Measurements from ENCODE around the gene DCDC2B.

Gene DCDC2B

DNA sequence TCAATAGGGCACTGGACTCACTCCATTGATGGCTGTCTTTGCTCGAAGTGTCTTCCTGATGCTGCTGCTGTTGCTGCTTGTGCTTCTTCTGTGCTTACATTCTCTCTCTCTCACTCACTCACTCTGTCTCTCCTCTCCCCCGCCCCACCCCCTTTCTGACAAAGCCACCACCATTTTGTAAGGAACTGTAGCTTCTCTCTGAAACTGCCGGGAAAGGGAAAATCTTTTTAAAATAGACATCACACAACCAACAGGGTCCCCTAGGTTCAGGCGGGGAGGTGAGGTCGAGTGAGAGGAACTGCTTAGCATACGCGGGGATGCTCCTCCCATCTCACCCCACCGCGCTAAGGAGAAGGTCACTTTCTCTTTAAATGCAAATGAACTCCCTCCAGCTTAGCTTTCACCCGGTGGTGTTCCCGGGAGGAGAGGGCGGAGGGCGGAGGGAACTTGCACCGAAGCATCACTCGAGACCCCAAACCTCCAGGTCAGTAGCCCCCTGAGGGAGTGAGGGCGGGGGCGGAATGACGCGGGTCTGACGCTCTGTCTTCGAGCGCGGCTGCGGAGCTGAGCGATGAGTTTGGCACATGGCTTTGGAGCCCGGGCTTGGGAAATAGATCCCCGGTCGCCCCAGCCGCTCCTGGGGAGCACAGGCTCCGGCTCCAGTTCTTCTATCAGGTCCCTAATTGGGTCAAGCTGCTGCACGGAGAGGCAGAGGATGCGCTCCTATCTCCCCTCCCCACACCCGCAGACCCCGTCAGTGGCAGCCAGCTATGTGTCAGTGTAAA is 8.5 kb upstream of the DCDC2B start, which contains the start of gene CCDC28B:
Gene CCDC28B, plus strand, starts transcription at position 370 of the 785 bp plus-strand sequence. CDS start 1,341 bp downstream, outside the sequence.
- H3K4me3 ChIP-seq (ENCODE audit: low read length): peak within 1 kb of the TSS; percentile 74
- TF ChIP-seq, protein P1, sequence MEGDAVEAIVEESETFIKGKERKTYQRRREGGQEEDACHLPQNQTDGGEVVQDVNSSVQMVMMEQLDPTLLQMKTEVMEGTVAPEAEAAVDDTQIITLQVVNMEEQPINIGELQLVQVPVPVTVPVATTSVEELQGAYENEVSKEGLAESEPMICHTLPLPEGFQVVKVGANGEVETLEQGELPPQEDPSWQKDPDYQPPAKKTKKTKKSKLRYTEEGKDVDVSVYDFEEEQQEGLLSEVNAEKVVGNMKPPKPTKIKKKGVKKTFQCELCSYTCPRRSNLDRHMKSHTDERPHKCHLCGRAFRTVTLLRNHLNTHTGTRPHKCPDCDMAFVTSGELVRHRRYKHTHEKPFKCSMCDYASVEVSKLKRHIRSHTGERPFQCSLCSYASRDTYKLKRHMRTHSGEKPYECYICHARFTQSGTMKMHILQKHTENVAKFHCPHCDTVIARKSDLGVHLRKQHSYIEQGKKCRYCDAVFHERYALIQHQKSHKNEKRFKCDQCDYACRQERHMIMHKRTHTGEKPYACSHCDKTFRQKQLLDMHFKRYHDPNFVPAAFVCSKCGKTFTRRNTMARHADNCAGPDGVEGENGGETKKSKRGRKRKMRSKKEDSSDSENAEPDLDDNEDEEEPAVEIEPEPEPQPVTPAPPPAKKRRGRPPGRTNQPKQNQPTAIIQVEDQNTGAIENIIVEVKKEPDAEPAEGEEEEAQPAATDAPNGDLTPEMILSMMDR (IDR thresholded peaks at IDR 0.05; ENCODE audit: insufficient read depth, low read depth, low read length, missing control alignments): no peak
- DNase-seq (ENCODE audit: low read depth): peak; percentile 58

DNA sequence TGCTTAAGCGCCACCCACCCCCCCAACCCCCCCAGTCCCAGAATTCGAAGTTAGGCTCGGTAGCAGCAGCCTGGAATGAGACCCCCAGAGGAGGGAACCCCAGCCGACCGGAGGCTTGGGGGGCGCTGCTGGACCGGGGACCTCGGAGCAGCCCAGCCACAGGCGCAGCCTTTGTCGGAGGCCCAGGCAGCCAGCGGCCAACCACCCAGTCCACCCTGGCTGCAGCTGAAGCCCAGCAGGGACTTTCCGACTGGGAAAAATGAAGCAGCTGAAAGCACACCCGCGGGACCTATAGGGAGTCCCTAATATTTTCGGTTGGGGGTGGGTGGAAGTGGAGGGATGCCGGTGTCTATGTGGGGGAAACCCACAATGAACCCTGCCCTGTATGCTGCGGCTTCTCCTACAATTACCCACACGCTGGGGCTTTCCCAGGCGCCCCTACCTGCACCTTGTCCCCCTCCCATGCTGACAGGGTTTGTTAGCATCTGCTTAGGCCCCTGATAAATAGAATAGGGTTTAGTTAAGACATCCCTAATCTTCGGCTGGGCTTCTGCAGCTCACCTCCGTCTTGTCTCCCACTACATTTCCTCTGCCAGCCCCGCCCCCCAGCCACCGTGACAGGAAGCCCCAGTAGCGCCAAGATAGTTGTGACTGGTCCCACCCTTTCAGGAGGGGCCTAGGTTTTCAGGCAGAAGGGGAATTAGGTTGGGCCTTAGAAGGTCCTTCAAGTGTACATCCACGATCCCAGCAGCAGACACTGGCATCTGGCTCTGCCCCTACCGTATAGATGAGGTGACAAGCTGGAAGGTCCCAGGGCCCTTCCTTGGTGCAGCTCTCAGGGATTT is 7.7 kb upstream of the DCDC2B start:
- peak overlapping the region; percentile 74 for H3K4me3 ChIP-seq (ENCODE audit: low read length)
- DNase-seq (ENCODE audit: low read depth): peak; percentile 38
- TF ChIP-seq, protein P1 (IDR thresholded peaks at IDR 0.05; ENCODE audit: insufficient read depth, low read depth, low read length, missing control alignments): no peak

DNA sequence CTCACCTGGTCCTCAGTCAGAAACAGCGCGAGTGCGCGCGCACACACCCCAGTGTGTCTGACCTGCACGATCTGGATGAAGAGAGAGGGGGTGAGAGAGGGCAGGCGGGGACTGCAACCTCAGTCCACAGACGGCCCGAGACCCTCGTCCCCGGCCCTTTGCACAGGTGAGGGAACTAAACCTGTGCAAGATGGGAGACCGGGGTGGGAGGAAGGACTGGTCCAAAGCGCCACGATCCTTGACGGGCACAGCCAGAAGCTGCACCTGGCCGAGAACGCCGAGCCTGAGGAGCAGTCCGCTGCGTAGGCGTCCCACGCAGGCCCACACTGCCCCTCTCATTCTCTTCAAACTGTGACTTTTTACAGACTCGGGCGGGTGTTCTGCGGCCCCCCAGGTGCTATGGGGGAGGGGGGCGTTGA is 3.9 kb upstream of the DCDC2B start:
- DNase-seq (ENCODE audit: low read depth): no peak
- TF ChIP-seq, protein P1 (IDR thresholded peaks at IDR 0.05; ENCODE audit: insufficient read depth, low read depth, low read length, missing control alignments): no peak
- peak overlapping the region; percentile 88 for H3K4me3 ChIP-seq (ENCODE audit: low read length)

- peak; percentile 89 for DNase-seq (ENCODE audit: low read depth)
- H3K4me3 ChIP-seq (ENCODE audit: low read length): peak within 1 kb of the TSS; percentile 88
- TF ChIP-seq, protein P1 (IDR thresholded peaks at IDR 0.05; ENCODE audit: insufficient read depth, low read depth, low read length, missing control alignments): no peak
Measured at GRCh38 chr1:32205401-32206370, 3.2 kb upstream of the DCDC2B start, which contains the start of gene IQCC. Gene IQCC, plus strand, starts transcription at chr1:32205671. Its CDS starts 11 bp downstream, at chr1:32205682.

- TF ChIP-seq, protein P1 (IDR thresholded peaks at IDR 0.05; ENCODE audit: insufficient read depth, low read depth, low read length, missing control alignments): no peak
- H3K4me3 ChIP-seq (ENCODE audit: low read length): no peak overlapping the region
- DNase-seq (ENCODE audit: low read depth): no peak
Measured at GRCh38 chr1:32208469-32208868, 420 bp upstream of the DCDC2B start.

All from epithelial cell of esophagus (primary cell).